Stimulated activated naive CD8-positive, alpha-beta T cell treated with anti-CD3 and anti-CD28 coated beads, Interleukin-15, amount 100 ng/mL, for 72 hours (primary cell): ENCODE results near the gene MTREX.

Experiments used
- ATAC-seq: fragments of 150-1000 bp; cut with Tn5 transposase; 2 replicates; pipeline ENCODE4 v1.10.0; 2021; ENCODE audit warnings: mild to moderate bottlenecking, moderate library complexity
- DNase-seq, 2 donors: peaks; one replicate each; pipeline ENCODE4 v3.0.0; 2021 to 2022
- H3K27ac Mint-ChIP-seq, 2 donors: one replicate each; pipeline ENCODE4 v1.8.0; 2022; ENCODE audit warnings: mild to moderate bottlenecking in 2 of 2, mixed read lengths in 2 of 2, moderate library complexity in 2 of 2
- H3K27me3 Mint-ChIP-seq: one replicate; pipeline ENCODE4 v1.8.0; 2022; ENCODE audit warnings: mixed read lengths
- H3K4me1 Mint-ChIP-seq: one replicate; pipeline ENCODE4 v1.8.0; 2022; ENCODE audit warnings: mild to moderate bottlenecking, mixed read lengths
- H3K4me3 Mint-ChIP-seq, 2 donors: one replicate each; pipeline ENCODE4 v1.8.0; 2022; ENCODE audit warnings: mild to moderate bottlenecking in 2 of 2, mixed read lengths in 2 of 2, moderate library complexity in 1 of 2
- H3K9me3 Mint-ChIP-seq, 2 donors: one replicate each; pipeline ENCODE4 v1.8.0; 2022; ENCODE audit warnings: mixed read lengths in 2 of 2

The MTREX gene

GRCh38 chr5:55344392-55344992, 36.7 kb downstream of the MTREX start:
- peaks cover 5% of the 10 kb centered on the region for H3K4me1 Mint-ChIP-seq
- DNase-seq (peak; percentile 49 to 61), ATAC-seq (no peak)
- H3K4me3 Mint-ChIP-seq, result no peak overlapping the region
- no peaks in the 10 kb centered on the region for H3K9me3 Mint-ChIP-seq
- no peaks in the 10 kb centered on the region for H3K27me3 Mint-ChIP-seq
- no peak overlapping the region for H3K27ac Mint-ChIP-seq

GRCh38 chr5:55345327-55345726, 37.5 kb downstream of the MTREX start:
- H3K27ac Mint-ChIP-seq, result no peak overlapping the region
- no peaks in the 10 kb centered on the region for H3K9me3 Mint-ChIP-seq
- DNase-seq (no peak), ATAC-seq (no peak)
- H3K27me3 Mint-ChIP-seq, result no peaks in the 10 kb centered on the region
- peaks cover 5% of the 10 kb centered on the region for H3K4me1 Mint-ChIP-seq
- no peak overlapping the region for H3K4me3 Mint-ChIP-seq

- Mint-ChIP-seq H3K4me1 (peaks cover 5% of the 10 kb centered on the region), H3K9me3 (no peaks in the 10 kb centered on the region), H3K27ac (peak overlapping the region in 1 of 2 donors; percentile 68), H3K4me3 (no peak overlapping the region), H3K27me3 (no peaks in the 10 kb centered on the region)
- no peak for ATAC-seq
- DNase-seq, result no peak
These were observed 40.0 kb downstream of the MTREX start for GRCh38 chr5:55347786-55348185.

- Mint-ChIP-seq H3K27ac (no peak overlapping the region), H3K9me3 (no peaks in the 10 kb centered on the region), H3K4me3 (no peak overlapping the region), H3K27me3 (no peaks in the 10 kb centered on the region), H3K4me1 (peaks cover 10% of the 10 kb centered on the region)
- no peak for DNase-seq
- no peak for ATAC-seq
These were observed 43.0 kb downstream of the MTREX start for GRCh38 chr5:55350754-55351153.

GRCh38 chr5:55356896-55357295, 49.1 kb downstream of the MTREX start:
- Mint-ChIP-seq H3K4me3 (no peak overlapping the region), H3K9me3 (no peaks in the 10 kb centered on the region), H3K27me3 (no peaks in the 10 kb centered on the region), H3K4me1 (peaks cover 5% of the 10 kb centered on the region), H3K27ac (no peak overlapping the region)
- DNase-seq, result no peak
- ATAC-seq, result peak; percentile 23

GRCh38 chr5:55360190-55360589, 52.4 kb downstream of the MTREX start:
- no peak overlapping the region for H3K4me3 Mint-ChIP-seq

GRCh38 chr5:55363856-55364255, 56.1 kb downstream of the MTREX start:
- Mint-ChIP-seq H3K27ac (no peak overlapping the region), H3K4me3 (no peak overlapping the region), H3K27me3 (no peaks in the 10 kb centered on the region), H3K9me3 (no peaks in the 10 kb centered on the region), H3K4me1 (peaks cover 17% of the 10 kb centered on the region)
- DNase-seq (no peak), ATAC-seq (no peak)

More at GRCh38 chr5:55360190-55360589, 52.4 kb downstream of the MTREX start:
- H3K27ac Mint-ChIP-seq, result no peak overlapping the region
- no peaks in the 10 kb centered on the region for H3K27me3 Mint-ChIP-seq
- no peak for DNase-seq
- no peak for ATAC-seq
- peaks cover 17% of the 10 kb centered on the region for H3K4me1 Mint-ChIP-seq
- H3K9me3 Mint-ChIP-seq, result no peaks in the 10 kb centered on the region

- H3K27me3 Mint-ChIP-seq, result no peaks in the 10 kb centered on the region
- H3K9me3 Mint-ChIP-seq, result no peaks in the 10 kb centered on the region
- H3K4me1 Mint-ChIP-seq, result peaks cover 17% of the 10 kb centered on the region
- H3K27ac Mint-ChIP-seq, result no peak overlapping the region
- ATAC-seq (peak; percentile 100), DNase-seq (no peak)
- peak overlapping the region in 1 of 2 donors; percentile 8 for H3K4me3 Mint-ChIP-seq
These were observed 56.8 kb downstream of the MTREX start for GRCh38 chr5:55364537-55365055.

- H3K9me3 Mint-ChIP-seq, result peaks cover 12 to 18% of the 10 kb centered on the region in 2 donors
- no peak overlapping the region for H3K4me3 Mint-ChIP-seq
- no peak overlapping the region for H3K27ac Mint-ChIP-seq
- no peaks in the 10 kb centered on the region for H3K4me1 Mint-ChIP-seq
- DNase-seq, result no peak
- ATAC-seq, result no peak
- no peaks in the 10 kb centered on the region for H3K27me3 Mint-ChIP-seq
These were observed 62.6 kb downstream of the MTREX start for GRCh38 chr5:55370291-55370925.

- ATAC-seq, result no peak
- no peaks in the 10 kb centered on the region for H3K4me1 Mint-ChIP-seq
These were observed 63.4 kb downstream of the MTREX start for GRCh38 chr5:55371145-55371544.

GRCh38 chr5:55372130-55372925, 64.5 kb downstream of the MTREX start:
- ATAC-seq (no peak), DNase-seq (no peak)
- H3K27ac Mint-ChIP-seq, result no peak overlapping the region
- H3K4me1 Mint-ChIP-seq, result no peaks in the 10 kb centered on the region
- peaks cover 12 to 21% of the 10 kb centered on the region in 2 donors for H3K9me3 Mint-ChIP-seq
- H3K4me3 Mint-ChIP-seq, result no peak overlapping the region
- H3K27me3 Mint-ChIP-seq, result no peaks in the 10 kb centered on the region

More at GRCh38 chr5:55371145-55371544, 63.4 kb downstream of the MTREX start:
- H3K4me3 Mint-ChIP-seq, result no peak overlapping the region
- H3K27ac Mint-ChIP-seq, result peak overlapping the region in 1 of 2 donors; percentile 19
- peaks cover 12 to 21% of the 10 kb centered on the region in 2 donors for H3K9me3 Mint-ChIP-seq
- H3K27me3 Mint-ChIP-seq, result no peaks in the 10 kb centered on the region
- no peak for DNase-seq

- no peak for ATAC-seq
- Mint-ChIP-seq H3K4me3 (no peak overlapping the region), H3K27me3 (no peaks in the 10 kb centered on the region), H3K27ac (no peak overlapping the region), H3K9me3 (peaks cover under 1 to 14% of the 10 kb centered on the region in 2 donors), H3K4me1 (no peaks in the 10 kb centered on the region)
- no peak for DNase-seq
These were observed 70.0 kb downstream of the MTREX start for GRCh38 chr5:55377810-55378209.

GRCh38 chr5:55383254-55383653, 75.5 kb downstream of the MTREX start:
- Mint-ChIP-seq H3K4me3 (no peak overlapping the region), H3K9me3 (peaks cover 10 to 12% of the 10 kb centered on the region in 2 donors), H3K4me1 (peaks cover 25% of the 10 kb centered on the region), H3K27me3 (no peaks in the 10 kb centered on the region), H3K27ac (no peak overlapping the region)
- DNase-seq, result no peak
- no peak for ATAC-seq

GRCh38 chr5:55384072-55384471, 76.3 kb downstream of the MTREX start:
- Mint-ChIP-seq H3K9me3 (peaks cover 10 to 12% of the 10 kb centered on the region in 2 donors), H3K27ac (no peak overlapping the region), H3K4me3 (no peak overlapping the region), H3K4me1 (peaks cover 25% of the 10 kb centered on the region), H3K27me3 (no peaks in the 10 kb centered on the region)
- DNase-seq, result no peak
- no peak for ATAC-seq

- ATAC-seq, result no peak
- Mint-ChIP-seq H3K27me3 (no peaks in the 10 kb centered on the region), H3K27ac (peak overlapping the region in 1 of 2 donors; percentile 78), H3K4me1 (peaks cover 25% of the 10 kb centered on the region), H3K9me3 (peaks cover 10 to 12% of the 10 kb centered on the region in 2 donors), H3K4me3 (no peak overlapping the region)
- no peak for DNase-seq
These were observed 77.4 kb downstream of the MTREX start for GRCh38 chr5:55385227-55385626.

GRCh38 chr5:55385846-55386245, 78.1 kb downstream of the MTREX start:
- DNase-seq, result no peak
- Mint-ChIP-seq H3K27ac (no peak overlapping the region), H3K4me3 (no peak overlapping the region), H3K27me3 (no peaks in the 10 kb centered on the region), H3K4me1 (peaks cover 25% of the 10 kb centered on the region), H3K9me3 (peaks cover 10 to 12% of the 10 kb centered on the region in 2 donors)
- no peak for ATAC-seq
